GM12878 (cell line): ENCODE measurements around the gene MOG. TPM values are rescaled to one million over a fixed set of nuclear protein-coding genes. Genes with fewer than 3 reads are reported as not detected.

Source experiments
- ATAC-seq: fragments of 200-7000 bp; cut with Tn5 transposase; 3 replicates; pipeline ENCODE4 v1.9.1; 2020; ENCODE audit warnings: mild to moderate bottlenecking, moderate library complexity
- BruUV-seq: library from RNA; stranded (reverse); fragments of 400-500 nt; replicated peaks from 2 replicates; lab custom pipeline; 2021; lab: Mats Ljungman, UMichigan
- CTCF ChIA-PET: fragments of 300-600 bp; sonication (Branson Sonifier 250); formaldehyde crosslinking; extraction: SDS; loops from one replicate; lab custom pipeline; 2021; ENCODE audit warnings: inconsistent platforms; lab: Yijun Ruan, JAX
- POLR2A ChIA-PET: fragments of 350-600 bp; formaldehyde crosslinking; extraction: SDS; loops from one replicate; lab custom pipeline; 2021; ENCODE audit warnings: inconsistent platforms; lab: Charles Lee
- RAD21 ChIA-PET: fragments of 300-600 bp; sonication (Branson Sonifier 250); formaldehyde crosslinking; loops from one replicate; lab custom pipeline; 2023; ENCODE audit warnings: antibody characterized with exemption; ENCODE audit not compliant: unreplicated experiment; lab: Charles Lee
- SMC1A ChIA-PET: fragments of 300-600 bp; sonication (Branson Sonifier 250); formaldehyde crosslinking; loops from one replicate; lab custom pipeline; 2023; ENCODE audit not compliant: unreplicated experiment, uncharacterized antibody; lab: Charles Lee
- DNase-seq: peaks from one replicate; pipeline ENCODE4 v3.0.0-alpha.2; 2011; ENCODE audit warnings: low read depth, low spot score
- FAIRE-seq: peaks from 3 replicates; lab custom pipeline; 2011; peaks lifted over from hg19 to GRCh38; lab: Jason Lieb, UNC
- H2AFZ ChIP-seq: 2 replicates; pipeline ENCODE4 v1.6.0; 2011; ENCODE audit warnings: low read depth, low read length, control low read depth; ENCODE audit not compliant: control insufficient read depth
- H3K27ac ChIP-seq: 2 replicates; pipeline ENCODE4 v1.5.1; 2011; ENCODE audit warnings: control low read depth; ENCODE audit not compliant: control insufficient read depth, insufficient read depth
- H3K27me3 ChIP-seq, 2 experiments: replicated peaks in 1 of 2; 2 replicates each; pipeline versions ENCODE4 v1.6.0 to v1.6.1; 2011; ENCODE audit warnings: low read length in 1 of 2; ENCODE audit not compliant: control insufficient read depth in 2 of 2, insufficient read depth in 2 of 2
- H3K36me3 ChIP-seq, 2 experiments: 2 replicates each; pipeline ENCODE4 v1.5.1; 2011; ENCODE audit warnings: low read length in 1 of 2; ENCODE audit not compliant: control insufficient read depth in 2 of 2, insufficient read depth in 2 of 2
- H3K4me1 ChIP-seq: 2 replicates; pipeline ENCODE4 v1.6.1; 2011; ENCODE audit warnings: mild to moderate bottlenecking, low read length, moderate library complexity, mixed read lengths; ENCODE audit not compliant: control insufficient read depth, insufficient read depth
- H3K4me2 ChIP-seq: 2 replicates; pipeline ENCODE4 v1.6.0; 2011; ENCODE audit warnings: control low read depth; ENCODE audit not compliant: control insufficient read depth, insufficient read depth
- H3K4me3 ChIP-seq: fragments of 200-600 bp; sonication (generic); 2 replicates; pipeline ENCODE4 v1.5.1; 2016
- H3K79me2 ChIP-seq: 2 replicates; pipeline ENCODE4 v1.6.0; 2011; ENCODE audit warnings: low read length; ENCODE audit not compliant: control insufficient read depth, insufficient read depth
- H3K9ac ChIP-seq: 2 replicates; pipeline ENCODE4 v1.8.0; 2011; ENCODE audit warnings: low read length, control low read depth, mixed read lengths; ENCODE audit not compliant: control insufficient read depth, insufficient read depth
- H3K9me3 ChIP-seq: replicated peaks from 3 replicates; pipeline ENCODE4 v1.5.1; 2011; ENCODE audit warnings: mild to moderate bottlenecking, low read length; ENCODE audit not compliant: control insufficient read depth, insufficient read depth
- H4K20me1 ChIP-seq: 2 replicates; pipeline ENCODE4 v1.6.0; 2011; ENCODE audit not compliant: control insufficient read depth, insufficient read depth
- BRCA1 ChIP-seq: IDR thresholded peaks from 2 replicates; pipeline ENCODE4 v1.6.1; 2011; ENCODE audit warnings: low read depth, low read length, improper control_type of control experiment
- HSF1 ChIP-seq: fragments of 150-350 bp; IDR thresholded peaks from 2 replicates; pipeline ENCODE4 v1.6.1; 2014; ENCODE audit warnings: mild to moderate bottlenecking, low read depth, low read length
- NR2C1 ChIP-seq: fragments of 450-650 bp; IDR thresholded peaks from 2 replicates; pipeline ENCODE4 v1.6.1; 2017; ENCODE audit warnings: antibody characterized with exemption, mild to moderate bottlenecking, moderate library complexity
- PAX8 ChIP-seq: fragments of 450-650 bp; IDR thresholded peaks from 2 replicates; pipeline ENCODE4 v1.6.1; 2017; ENCODE audit warnings: mild to moderate bottlenecking, moderate library complexity
- SUPT20H ChIP-seq: IDR thresholded peaks from 2 replicates; pipeline ENCODE4 v1.6.1; 2011; ENCODE audit warnings: low read depth, mild to moderate bottlenecking, low read length, moderate library complexity, borderline replicate concordance; ENCODE audit not compliant: control insufficient read depth
- ZBTB33 ChIP-seq: fragments of 450-650 bp; IDR thresholded peaks from 2 replicates; pipeline ENCODE4 v1.6.1; 2017; ENCODE audit warnings: mild to moderate bottlenecking
- ZSCAN29 ChIP-seq: fragments of 450-650 bp; IDR thresholded peaks from 2 replicates; pipeline ENCODE4 v1.6.1; 2017; ENCODE audit warnings: mild to moderate bottlenecking, moderate library complexity
- WGBS: methylation state at CpG from one replicate; pipeline ENCODE4 v1.1.6; 2016; ENCODE audit warnings: low lambda C conversion rate; ENCODE audit not compliant: insufficient replicate concordance, insufficient coverage; ENCODE audit errors: missing lambda C conversion rate; 5-methylcytosine and 5-hydroxymethylcytosine counted together
- in situ Hi-C: fragments of 300-500 bp; cut with MboI; formaldehyde crosslinking; loops from 9 replicates; pipeline ENCODE4 v1.14.3; 2018; ENCODE audit warnings: mixed read lengths
- intact Hi-C: fragments of 100-400 bp; cut with micrococcal nuclease; formaldehyde crosslinking; loops from one replicate; pipeline ENCODE4 v1.14.2; 2022; ENCODE audit not compliant: unreplicated experiment
- polyA plus RNA-seq, 11 experiments: library from polyadenylated mRNA; depleted of rRNA in 4 of 11; unstranded in 6 of 11; stranded (reverse) in 5 of 11; fragments of >200 nt; fragmentation: Nextera tagmentation in 4 of 11; fragmentation: Illumina TruSeq in 1 of 11; extraction: Ambion mirVana in 4 of 11; extraction: Trizol in 1 of 11; gene quantifications; 1 replicate in 1 of 11; 2 replicates in 10 of 11; pipeline versions ENCODE4 v1.2.1 to v1.2.3, GENCODE V29; 2011 to 2016; ENCODE audit warnings: inconsistent platforms in 2 of 11, missing spikeins in 2 of 11, low read depth in 1 of 11
- total RNA-seq, 4 experiments: library from RNA; depleted of rRNA in 3 of 4; stranded (reverse); fragments of >200 nt in 3 of 4; fragmentation: Illumina TruSeq in 1 of 4; extraction: Trizol in 1 of 4; gene quantifications; 2 replicates each; pipeline versions ENCODE4 v1.2.1 to v1.2.3, GENCODE V29; 2013 to 2021

The MOG gene
- total and polyA plus RNA-seq, 10 of the 15 experiments (the other 5 are each of a cell fraction or from before 2014, with no cell fraction given) = not detected

GRCh38 chr6:29676981-29677601, 20.2 kb downstream of the MOG start:
- BruUV-seq = no TSS peak
- FAIRE-seq = no peak
- Histone ChIP-seq H3K27ac (no peak overlapping the region), H3K27me3 (0 out of 4 replicates have a peak, but pooled peaks cover 0 to 2% of the 10 kb centered on the region in 2 experiments)
- 0% methylated on average over 2 of the region's 2 CpGs for WGBS
- in situ Hi-C loops = no loop called here
- SMC1A ChIA-PET = interaction anchor here (1.1 kb wide), 1 partner anchor 11 kb away, joined by 3 read pairs; no protein-coding TSS in a partner anchor
- intact Hi-C loops = no loop called here
- TF ChIP-seq HSF1 = no peak
- TF ChIP-seq, all 136 proteins: peak for 0
- ATAC-seq = peak; percentile 34; the same call in 2 of the 3 replicates
- Histone ChIP-seq H3K9ac (no peak overlapping the region), H3K9me3 (no peaks in the 10 kb centered on the region), H4K20me1 (no peaks in the 10 kb centered on the region), H3K36me3 (no peaks in the 10 kb centered on the region), H3K79me2 (no peaks in the 10 kb centered on the region), H3K4me2 (no peak overlapping the region), H3K4me3 (no peak overlapping the region), H3K4me1 (peaks cover 3% of the 10 kb centered on the region; the same call in 1 of the 2 replicates), H2AFZ (no peak overlapping the region; the same call in 1 of the 2 replicates)
- ChIA-PET POLR2A (interaction anchor here (0.6 kb wide), 1 partner anchor 28 kb away, joined by 5 read pairs; no protein-coding TSS in a partner anchor), RAD21 (no interaction called here), CTCF (interaction anchor here (3.7 to 4.4 kb wide), 2 partner anchors 23 to 26 kb away, joined by 20 to 24 read pairs; no protein-coding TSS in a partner anchor)
- DNase-seq = no peak

GRCh38 chr6:29678114-29678513, 21.2 kb downstream of the MOG start:
- SMC1A ChIA-PET = interaction anchor here (1.1 kb wide), 1 partner anchor 12 kb away, joined by 3 read pairs; no protein-coding TSS in a partner anchor
- DNase-seq (no peak), FAIRE-seq (no peak), ATAC-seq (no peak)
- no peak overlapping the region for H3K4me3 ChIP-seq
- no peaks in the 10 kb centered on the region for H3K36me3 ChIP-seq
- no peaks in the 10 kb centered on the region for H4K20me1 ChIP-seq
- no peak overlapping the region for H2AFZ ChIP-seq
- POLR2A ChIA-PET = no interaction called here
- no TSS peak for BruUV-seq
- CTCF ChIA-PET = interaction anchor here (3.7 to 4.4 kb wide), 2 partner anchors 24 to 27 kb away, joined by 20 to 24 read pairs; no protein-coding TSS in a partner anchor
- H3K27me3 ChIP-seq = 0 out of 4 replicates have a peak, but pooled peaks cover 0 to 2% of the 10 kb centered on the region in 2 experiments
- no peak overlapping the region for H3K9ac ChIP-seq
- in situ Hi-C loops = no loop called here
- RAD21 ChIA-PET = no interaction called here
- intact Hi-C loops = no loop called here
- no peaks in the 10 kb centered on the region for H3K9me3 ChIP-seq
- no peaks in the 10 kb centered on the region for H3K79me2 ChIP-seq
- WGBS = 63% methylated on average over 5 of the region's 5 CpGs
- H3K4me1 ChIP-seq = peaks cover 3% of the 10 kb centered on the region; the same call in 1 of the 2 replicates
- no peak overlapping the region for H3K27ac ChIP-seq
- H3K4me2 ChIP-seq = no peak overlapping the region
- TF ChIP-seq ZBTB33 (no peak), ZSCAN29 (no peak), PAX8 (no peak), NR2C1 (no peak), SUPT20H (no peak), BRCA1 (no peak)
